Ovary (tissue), 9 donors: ENCODE results near the gene EIF2S1. TPM values are rescaled to one million over a fixed set of nuclear protein-coding genes. Genes with fewer than 3 reads are reported as not detected.

ENCODE experiments used
- DNase-seq, 5 donors: peaks; one replicate each; pipeline ENCODE4 v3.0.0-alpha.2; 2019 to 2020
- H3K27ac ChIP-seq, 2 donors: fragments of 200-600 bp; one replicate each; pipeline versions ENCODE4 v1.5.1 to v1.8.0; 2019 to 2022
- H3K27me3 ChIP-seq: fragments of 200-600 bp; one replicate; pipeline ENCODE4 v1.8.0; 2022
- H3K36me3 ChIP-seq: fragments of 200-600 bp; sonication (generic); one replicate; pipeline ENCODE4 v1.5.1; 2019
- H3K4me1 ChIP-seq: one replicate; pipeline ENCODE4 v1.8.1; 2013; ENCODE audit warnings: mild to moderate bottlenecking, moderate library complexity; ENCODE audit not compliant: insufficient read depth
- H3K4me3 ChIP-seq: fragments of 200-600 bp; sonication (generic); one replicate; pipeline ENCODE4 v1.5.1; 2017
- H3K9me3 ChIP-seq, 2 donors: fragments of 200-600 bp in 1 of 2; sonication (generic) in 1 of 2; one replicate each; pipeline versions ENCODE4 v1.5.1 to v1.8.1; 2013 to 2019; ENCODE audit warnings: mild to moderate bottlenecking in 1 of 2, moderate library complexity in 1 of 2
- CTCF ChIP-seq, 3 donors: fragments of 450-650 bp in 2 of 3; fragments of 200-600 bp in 1 of 3; IDR thresholded peaks; one replicate each; pipeline versions ENCODE4 v1.5.1 to v1.8.0; 2016 to 2022; ENCODE audit warnings: antibody characterized with exemption in 3 of 3, mild to moderate bottlenecking in 1 of 3
- EP300 ChIP-seq: sonication (generic); formaldehyde crosslinking; IDR thresholded peaks from one replicate; pipeline ENCODE4 v1.6.1; 2017; ENCODE audit warnings: antibody characterized with exemption
- POLR2A ChIP-seq: fragments of 450-650 bp; IDR thresholded peaks from one replicate; pipeline ENCODE4 v1.6.1; 2017; ENCODE audit warnings: antibody characterized with exemption, mild to moderate bottlenecking, moderate library complexity
- WGBS, 3 donors: extraction: QIAGEN DNeasy Blood & Tissue Kit in 1 of 3; methylation state at CpG; one replicate each; pipeline versions ENCODE4 v1.1.5 to v1.1.7; 2013 to 2017; 5-methylcytosine and 5-hydroxymethylcytosine counted together
- intact Hi-C, 4 donors: fragments of 100-400 bp; cut with DNase I; formaldehyde crosslinking; loops; one replicate each; pipeline versions ENCODE4 v1.11.0 to v1.15.1; 2022 to 2023
- polyA plus RNA-seq, 2 donors: library from polyadenylated mRNA; stranded (reverse); fragments of 200-250 nt in 1 of 2; fragments of 350-450 nt in 1 of 2; fragmentation: Illumina TruSeq in 1 of 2; extraction: RNeasy Lipid Tissue Mini Kit (QIAGEN cat#74804) in 1 of 2; gene quantifications; one replicate each; pipeline ENCODE4 v1.2.3, GENCODE V29; 2013 to 2014
- total RNA-seq, 7 donors: library from RNA; depleted of rRNA in 2 of 7; stranded (reverse); fragments of >200 nt in 2 of 7; fragmentation: NEBNext Ultra II Directional in 3 of 7; extraction: Animal tissue kit (Norgen Biotek cat#: 25700) in 3 of 7; gene quantifications; one replicate each; pipeline versions ENCODE4 v1.1.0 to v1.2.4, GENCODE V29; 2016 to 2023
- donor health status: DM: no; HTN: no; CAD: no; lungs with moderate emphysema.
- donor health status: DM: no; HTN: no; CAD: no.
- donor health status: Bipolar disorder and iron deficiency.
- donor health status: DM: yes; HTN: yes; CAD: no.
- donor health status: DM: no; HTN: no; CAD: no.
- donor health status: DM: yes; HTN: yes; CAD: no.

Gene EIF2S1
- total and polyA plus RNA-seq, 9 donors: 28.0 to 102 (median 49.1) TPM

GRCh38 chr14:67416085-67416484 lies 56.0 kb downstream of the EIF2S1 start:
- H3K9me3 ChIP-seq: no peaks in the 10 kb centered on the region
- intact Hi-C loops: no loop called here
- no peaks in the 10 kb centered on the region for H3K36me3 ChIP-seq
- no peaks in the 10 kb centered on the region for H3K27me3 ChIP-seq
- TF ChIP-seq CTCF (IDR thresholded peaks at IDR 0.05): no peak
- no peak for TF ChIP-seq EP300
- H3K4me1 ChIP-seq: peaks cover 3% of the 10 kb centered on the region
- H3K4me3 ChIP-seq: no peak overlapping the region
- DNase-seq: no peak
- no peak overlapping the region for H3K27ac ChIP-seq
- WGBS, 3 donors: 35 to 49% (median 35%) methylated on average over 8 of the region's 8 CpGs

- 88 to 92% (median 91%) methylated on average over 2 of the region's 2 CpGs for WGBS, 3 donors
- no peak overlapping the region for H3K4me3 ChIP-seq
- peaks cover 1% of the 10 kb centered on the region for H3K4me1 ChIP-seq
- DNase-seq: no peak
- no peaks in the 10 kb centered on the region for H3K36me3 ChIP-seq
- no peaks in the 10 kb centered on the region for H3K27me3 ChIP-seq
- TF ChIP-seq EP300: no peak
- TF ChIP-seq CTCF (IDR thresholded peaks at IDR 0.05): no peak
- no peak for TF ChIP-seq POLR2A
- H3K27ac ChIP-seq: no peak overlapping the region
- no peaks in the 10 kb centered on the region for H3K9me3 ChIP-seq
- intact Hi-C loops: no loop called here
Observed at GRCh38 chr14:67416810-67417209, 56.7 kb downstream of the EIF2S1 start.

GRCh38 chr14:67417633-67418032 lies 57.5 kb downstream of the EIF2S1 start:
- intact Hi-C loops: no loop called here
- H3K9me3 ChIP-seq: no peaks in the 10 kb centered on the region
- no peak for DNase-seq
- TF ChIP-seq EP300 (no peak), CTCF (IDR thresholded peaks at IDR 0.05) (no peak), POLR2A (no peak)
- no peak overlapping the region for H3K27ac ChIP-seq
- no peaks in the 10 kb centered on the region for H3K4me1 ChIP-seq
- no peaks in the 10 kb centered on the region for H3K36me3 ChIP-seq
- WGBS, 3 donors: 72 to 79% (median 77%) methylated on average over 3 of the region's 3 CpGs
- H3K27me3 ChIP-seq: no peaks in the 10 kb centered on the region
- H3K4me3 ChIP-seq: no peak overlapping the region

- no peaks in the 10 kb centered on the region for H3K36me3 ChIP-seq
- intact Hi-C loops: no loop called here
- TF ChIP-seq CTCF (IDR thresholded peaks at IDR 0.05) (no peak), POLR2A (no peak), EP300 (no peak)
- no peaks in the 10 kb centered on the region for H3K9me3 ChIP-seq
- H3K4me1 ChIP-seq: no peaks in the 10 kb centered on the region
- no peak for DNase-seq
- H3K27me3 ChIP-seq: no peaks in the 10 kb centered on the region
- no peak overlapping the region for H3K4me3 ChIP-seq
- WGBS, 3 donors: 74 to 78% (median 78%) methylated on average over 11 of the region's 11 CpGs
- no peak overlapping the region for H3K27ac ChIP-seq
Observed at GRCh38 chr14:67418401-67419191, 58.5 kb downstream of the EIF2S1 start.
